KMS-11 (cell line): ENCODE data around the gene LIMS2.

Experiments used
- H2AFZ ChIP-seq: fragments of 200-600 bp; sonication (generic); 2 replicates; pipeline ENCODE4 v1.6.1; 2016; ENCODE audit warnings: antibody characterized with exemption, mixed run types, low read depth
- H3K27ac ChIP-seq: fragments of 200-600 bp; sonication (generic); 2 replicates; pipeline ENCODE4 v1.6.1; 2016; ENCODE audit warnings: mild to moderate bottlenecking, mixed run types
- H3K27me3 ChIP-seq: fragments of 200-600 bp; sonication (generic); 2 replicates; pipeline ENCODE4 v1.6.1; 2017; ENCODE audit warnings: mild to moderate bottlenecking, low read depth, mixed run types, moderate library complexity; ENCODE audit not compliant: insufficient read depth
- H3K36me3 ChIP-seq: fragments of 200-600 bp; sonication (generic); 2 replicates; pipeline ENCODE4 v1.6.1; 2017; ENCODE audit warnings: mild to moderate bottlenecking, mixed run types; ENCODE audit not compliant: insufficient read depth
- H3K4me1 ChIP-seq: fragments of 200-600 bp; sonication (generic); 2 replicates; pipeline ENCODE4 v1.6.1; 2016; ENCODE audit warnings: mild to moderate bottlenecking, low read depth, mixed run types; ENCODE audit not compliant: poor library complexity, severe bottlenecking
- H3K4me2 ChIP-seq: fragments of 200-600 bp; sonication (generic); 2 replicates; pipeline ENCODE4 v1.7.0; 2016; ENCODE audit warnings: mild to moderate bottlenecking, mixed run types
- H3K4me3 ChIP-seq: fragments of 200-600 bp; sonication (generic); IDR thresholded peaks from 2 replicates; pipeline ENCODE4 v1.6.1; 2017; ENCODE audit warnings: low read depth, low read length, mixed read lengths; ENCODE audit not compliant: insufficient read depth
- H3K79me2 ChIP-seq: fragments of 200-600 bp; sonication (generic); 2 replicates; pipeline ENCODE4 v1.6.1; 2016; ENCODE audit warnings: low read depth, mixed run types; ENCODE audit not compliant: insufficient read depth
- H3K9ac ChIP-seq: fragments of 200-600 bp; sonication (generic); 2 replicates; pipeline ENCODE4 v1.6.1; 2016; ENCODE audit warnings: mild to moderate bottlenecking, mixed run types
- H4K20me1 ChIP-seq: fragments of 200-600 bp; sonication (generic); 2 replicates; pipeline ENCODE4 v1.6.1; 2016; ENCODE audit warnings: mild to moderate bottlenecking, mixed run types; ENCODE audit not compliant: insufficient read depth
- TF ChIP-seq, protein P1 (sequence below): fragments of 200-600 bp; sonication (generic); conservative IDR thresholded peaks from 2 replicates; pipeline ENCODE4 v1.6.1; 2017; ENCODE audit warnings: low read depth, mild to moderate bottlenecking, antibody characterized with exemption, low read length, moderate library complexity, mixed read lengths

The LIMS2 gene, protein sequence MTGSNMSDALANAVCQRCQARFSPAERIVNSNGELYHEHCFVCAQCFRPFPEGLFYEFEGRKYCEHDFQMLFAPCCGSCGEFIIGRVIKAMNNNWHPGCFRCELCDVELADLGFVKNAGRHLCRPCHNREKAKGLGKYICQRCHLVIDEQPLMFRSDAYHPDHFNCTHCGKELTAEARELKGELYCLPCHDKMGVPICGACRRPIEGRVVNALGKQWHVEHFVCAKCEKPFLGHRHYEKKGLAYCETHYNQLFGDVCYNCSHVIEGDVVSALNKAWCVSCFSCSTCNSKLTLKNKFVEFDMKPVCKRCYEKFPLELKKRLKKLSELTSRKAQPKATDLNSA

GRCh38 chr2:127675331-127676261, at the start of gene LIMS2:
TSS of gene LIMS2 (minus strand) at chr2:127675530. CDS start at chr2:127675024, 506 bp downstream.
- Histone ChIP-seq H3K36me3 (no peaks in the 10 kb centered on the region), H3K27me3 (no peaks in the 10 kb centered on the region), H2AFZ (no peak within 1 kb of the TSS), H3K4me2 (no peak within 1 kb of the TSS), H3K27ac (no peak within 1 kb of the TSS), H3K4me3 (no peak within 1 kb of the TSS), H3K79me2 (no peaks in the 10 kb centered on the region), H3K4me1 (no peaks in the 10 kb centered on the region), H4K20me1 (no peaks in the 10 kb centered on the region), H3K9ac (no peak within 1 kb of the TSS)
- TF ChIP-seq, protein P1, sequence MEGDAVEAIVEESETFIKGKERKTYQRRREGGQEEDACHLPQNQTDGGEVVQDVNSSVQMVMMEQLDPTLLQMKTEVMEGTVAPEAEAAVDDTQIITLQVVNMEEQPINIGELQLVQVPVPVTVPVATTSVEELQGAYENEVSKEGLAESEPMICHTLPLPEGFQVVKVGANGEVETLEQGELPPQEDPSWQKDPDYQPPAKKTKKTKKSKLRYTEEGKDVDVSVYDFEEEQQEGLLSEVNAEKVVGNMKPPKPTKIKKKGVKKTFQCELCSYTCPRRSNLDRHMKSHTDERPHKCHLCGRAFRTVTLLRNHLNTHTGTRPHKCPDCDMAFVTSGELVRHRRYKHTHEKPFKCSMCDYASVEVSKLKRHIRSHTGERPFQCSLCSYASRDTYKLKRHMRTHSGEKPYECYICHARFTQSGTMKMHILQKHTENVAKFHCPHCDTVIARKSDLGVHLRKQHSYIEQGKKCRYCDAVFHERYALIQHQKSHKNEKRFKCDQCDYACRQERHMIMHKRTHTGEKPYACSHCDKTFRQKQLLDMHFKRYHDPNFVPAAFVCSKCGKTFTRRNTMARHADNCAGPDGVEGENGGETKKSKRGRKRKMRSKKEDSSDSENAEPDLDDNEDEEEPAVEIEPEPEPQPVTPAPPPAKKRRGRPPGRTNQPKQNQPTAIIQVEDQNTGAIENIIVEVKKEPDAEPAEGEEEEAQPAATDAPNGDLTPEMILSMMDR: no peak

GRCh38 chr2:127722807-127723206, 47.5 kb upstream of the LIMS2 start:
- Histone ChIP-seq H3K4me1 (no peaks in the 10 kb centered on the region), H3K4me2 (no peak overlapping the region), H3K4me3 (no peak overlapping the region), H3K9ac (no peak overlapping the region), H3K36me3 (no peaks in the 10 kb centered on the region), H4K20me1 (no peaks in the 10 kb centered on the region), H3K27ac (no peak overlapping the region), H3K79me2 (no peaks in the 10 kb centered on the region), H2AFZ (no peak overlapping the region), H3K27me3 (no peaks in the 10 kb centered on the region)
- TF ChIP-seq, protein P1: no peak

- H3K4me2 ChIP-seq: no peak overlapping the region
- H3K4me3 ChIP-seq: no peak overlapping the region
- no peaks in the 10 kb centered on the region for H3K27me3 ChIP-seq
- TF ChIP-seq, protein P1: no peak
- H3K27ac ChIP-seq: no peak overlapping the region
- H3K79me2 ChIP-seq: no peaks in the 10 kb centered on the region
- no peaks in the 10 kb centered on the region for H3K36me3 ChIP-seq
- no peak overlapping the region for H3K9ac ChIP-seq
- H3K4me1 ChIP-seq: no peaks in the 10 kb centered on the region
- H2AFZ ChIP-seq: no peak overlapping the region
- no peaks in the 10 kb centered on the region for H4K20me1 ChIP-seq
Observed at GRCh38 chr2:127721978-127722355, 46.6 kb upstream of the LIMS2 start.

GRCh38 chr2:127721311-127721977, 46.1 kb upstream of the LIMS2 start:
- Histone ChIP-seq H3K4me2 (no peak overlapping the region), H4K20me1 (no peaks in the 10 kb centered on the region), H3K36me3 (no peaks in the 10 kb centered on the region), H3K27ac (no peak overlapping the region), H3K27me3 (no peaks in the 10 kb centered on the region), H3K9ac (no peak overlapping the region), H2AFZ (no peak overlapping the region), H3K79me2 (no peaks in the 10 kb centered on the region), H3K4me3 (no peak overlapping the region), H3K4me1 (no peaks in the 10 kb centered on the region)
- TF ChIP-seq, protein P1: no peak
